ENCODE results near the gene FBXO39.

GRCh38 chr17:6779411-6779810 is 3.4 kb downstream of the FBXO39 start:
- TF ChIP-seq POLR2A (IDR thresholded peaks at IDR 0.05) (no peak), CTCF (IDR thresholded peaks at IDR 0.05) (no peak)

All from esophagus squamous epithelium (tissue), 4 donors.